CD1c-positive myeloid dendritic cell (primary cell): ENCODE results near the gene PLCB1.
"Not testable (repeated sequence)": the region's sequence is repeated elsewhere in the genome, so short reads cannot be mapped to it uniquely, and the experiment has no call there.

ENCODE experiments used
- DNase-seq: peaks from one replicate; pipeline ENCODE4 v3.0.0-alpha.2; 2016; ENCODE audit errors: extremely low spot score

The PLCB1 gene

DNA sequence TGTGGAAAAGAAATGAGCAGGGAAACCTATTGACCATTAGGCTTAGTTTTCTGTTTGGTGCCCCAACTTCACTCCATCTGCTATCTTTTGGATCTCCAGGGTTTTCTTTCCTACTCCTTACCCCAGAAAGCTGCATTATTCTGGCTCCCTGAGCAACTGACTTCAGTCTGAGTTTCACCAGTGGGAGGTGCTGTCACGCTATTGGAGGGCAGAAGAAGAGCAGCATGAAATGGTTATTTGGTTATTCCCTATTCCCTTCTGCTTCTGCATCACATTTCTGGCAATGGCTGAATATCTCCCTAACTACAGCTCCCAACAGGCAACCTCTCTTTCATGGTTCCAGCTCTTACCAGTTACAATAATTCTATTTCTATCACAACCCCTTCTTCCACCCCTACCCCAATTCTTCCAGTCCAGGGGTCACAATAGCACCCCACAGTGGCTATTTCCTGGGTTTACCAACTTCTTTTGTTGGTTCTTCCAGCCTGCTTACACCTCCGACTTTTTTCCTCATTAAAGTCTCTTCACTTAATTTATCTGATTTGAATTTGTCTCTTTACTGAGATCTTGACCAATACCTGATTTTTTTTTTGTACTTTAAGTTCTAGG lies 311.5 kb downstream of the PLCB1 start:
- no peak for DNase-seq

DNA sequence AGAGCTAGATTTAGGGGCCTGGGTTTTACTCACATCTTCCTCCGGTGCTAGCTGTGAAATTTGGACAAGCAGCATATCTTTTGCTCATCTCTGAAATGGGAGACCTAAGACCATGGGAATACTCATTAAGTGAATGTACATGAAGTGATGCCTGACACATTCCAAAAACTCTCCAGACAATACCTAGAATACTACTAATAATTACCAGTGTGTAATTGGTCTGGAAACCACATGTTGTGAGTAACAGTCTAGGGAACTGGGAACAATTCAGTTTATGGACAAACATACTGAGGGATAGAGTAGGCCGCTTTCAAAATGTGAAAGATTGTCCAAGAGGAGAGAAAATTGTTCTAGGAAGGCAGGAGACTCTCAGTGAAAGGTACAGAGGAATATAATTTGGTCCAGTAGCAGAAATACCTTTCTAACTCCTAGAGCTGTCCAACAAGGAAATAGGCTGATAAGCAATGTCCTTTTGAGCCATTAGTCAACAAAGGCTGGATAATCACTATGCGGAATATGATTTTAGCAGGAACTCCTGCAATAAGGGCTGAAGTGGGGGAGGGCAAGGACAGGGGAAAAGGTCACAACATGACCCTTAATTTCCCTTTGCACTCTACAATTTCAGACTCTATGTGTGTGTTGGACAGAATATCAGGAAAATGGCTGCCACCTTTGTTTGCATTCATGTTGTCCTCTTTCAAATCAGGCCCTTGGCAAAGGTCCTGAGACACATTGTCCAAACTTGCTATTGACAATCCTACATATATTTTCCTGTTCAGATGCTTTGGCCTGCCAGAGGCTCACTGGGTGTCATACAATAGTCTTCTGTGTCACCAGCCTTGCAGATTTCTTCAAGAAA lies 315.4 kb downstream of the PLCB1 start:
- no peak for DNase-seq

DNA sequence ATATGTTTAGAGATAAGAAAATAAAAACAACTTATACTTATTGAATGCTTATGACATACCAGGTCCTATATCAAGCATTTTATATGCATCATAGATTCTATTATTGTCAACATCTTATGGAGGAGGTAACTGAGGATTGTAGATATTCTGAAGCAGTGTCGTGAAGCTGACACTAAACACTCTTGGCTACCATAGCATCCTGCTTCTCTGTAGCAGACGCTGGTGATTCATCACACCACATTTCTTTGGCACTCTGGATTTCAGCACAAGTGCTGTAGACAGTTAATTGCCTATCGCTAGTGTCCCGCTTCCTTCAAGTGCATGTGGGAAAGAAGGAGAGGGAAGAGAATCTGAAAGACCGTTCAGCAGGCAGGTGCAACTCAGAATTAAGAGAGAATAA lies 317.1 kb downstream of the PLCB1 start:
- no peak for DNase-seq

DNA sequence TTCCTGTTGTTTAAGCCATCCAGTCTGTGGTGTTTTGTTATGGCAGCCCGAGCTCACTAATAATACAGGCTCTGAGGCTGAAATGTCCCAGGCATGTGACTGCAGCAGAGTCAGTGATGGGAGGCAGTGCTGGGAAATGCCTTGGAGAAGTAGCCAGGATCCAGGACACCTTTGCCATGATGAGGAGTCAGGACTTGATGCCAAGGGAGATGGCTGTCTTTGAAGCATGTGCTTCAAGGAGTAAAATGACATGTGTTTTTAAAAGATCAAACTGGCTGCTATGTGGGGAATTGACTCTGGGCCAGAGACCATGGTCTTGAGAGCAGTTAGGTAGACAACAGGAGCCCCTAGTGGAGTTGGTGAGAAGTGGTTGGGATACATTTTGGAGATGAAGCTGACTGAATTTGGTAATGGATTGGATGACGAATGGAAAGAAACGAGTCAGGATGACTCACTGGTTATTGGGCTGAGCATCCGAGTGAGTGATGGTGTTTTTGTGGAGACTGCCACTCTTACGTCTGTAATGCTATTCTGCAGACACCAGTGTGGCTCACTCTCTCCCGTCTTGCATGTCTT lies 322.2 kb downstream of the PLCB1 start:
- DNase-seq = peak; percentile 46

DNA sequence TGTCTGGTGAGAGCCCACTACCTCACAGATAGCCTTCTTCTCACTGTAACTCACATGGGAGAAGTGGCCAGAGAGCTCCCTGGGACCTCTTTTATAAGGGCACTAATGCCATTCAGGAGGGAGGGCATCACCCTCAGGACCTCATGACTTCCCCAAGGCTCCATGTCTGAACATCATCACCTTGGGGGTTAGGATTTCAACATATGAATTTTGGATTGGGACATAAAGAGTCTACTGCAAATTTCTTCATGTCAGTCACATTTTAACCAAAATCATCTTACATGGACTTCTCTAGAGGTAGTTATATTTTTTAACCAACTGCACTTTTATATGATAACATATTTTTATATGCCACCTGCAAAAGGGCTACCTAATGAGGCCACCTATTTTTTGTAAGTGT lies 324.7 kb downstream of the PLCB1 start:
- no peak for DNase-seq

DNA sequence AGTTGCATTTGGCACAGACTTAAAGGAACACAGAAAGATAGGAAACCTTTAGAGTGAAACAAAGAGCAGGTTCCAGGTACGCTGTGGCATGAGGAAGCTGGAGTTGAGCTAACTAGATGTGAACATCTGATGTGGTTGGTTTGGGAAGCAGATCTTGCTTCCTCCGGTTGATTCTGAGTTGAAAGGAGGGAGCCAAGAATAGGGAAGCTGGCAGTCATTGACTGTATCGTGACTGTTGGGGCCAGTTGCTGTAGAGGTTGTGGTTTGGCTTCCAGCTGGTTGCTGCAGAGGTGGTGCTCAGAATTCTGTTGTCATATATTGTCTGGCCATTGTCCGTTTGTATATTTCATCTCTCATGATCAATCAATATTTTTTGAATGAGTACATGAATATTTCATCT lies 325.9 kb downstream of the PLCB1 start:
- peak; percentile 56 for DNase-seq

DNA sequence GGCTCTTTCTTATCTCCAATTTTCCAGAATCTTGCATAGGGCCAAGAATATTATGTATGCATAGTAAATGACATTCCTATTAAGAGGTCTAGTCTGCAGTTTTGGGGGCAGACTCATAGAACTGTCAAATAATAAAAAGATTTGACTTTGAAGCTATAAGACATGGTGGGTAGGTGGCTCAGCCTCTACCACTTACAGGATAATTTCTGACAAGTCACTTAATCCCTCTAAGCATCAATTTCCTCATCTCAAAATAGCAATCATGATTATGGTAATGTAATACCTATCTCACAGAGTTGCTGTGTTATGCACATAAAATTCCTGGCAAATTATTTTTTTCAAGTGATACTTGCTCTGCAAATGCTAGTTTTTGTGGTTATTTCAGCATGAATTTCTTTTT lies 329.1 kb downstream of the PLCB1 start:
- DNase-seq = no peak

DNA sequence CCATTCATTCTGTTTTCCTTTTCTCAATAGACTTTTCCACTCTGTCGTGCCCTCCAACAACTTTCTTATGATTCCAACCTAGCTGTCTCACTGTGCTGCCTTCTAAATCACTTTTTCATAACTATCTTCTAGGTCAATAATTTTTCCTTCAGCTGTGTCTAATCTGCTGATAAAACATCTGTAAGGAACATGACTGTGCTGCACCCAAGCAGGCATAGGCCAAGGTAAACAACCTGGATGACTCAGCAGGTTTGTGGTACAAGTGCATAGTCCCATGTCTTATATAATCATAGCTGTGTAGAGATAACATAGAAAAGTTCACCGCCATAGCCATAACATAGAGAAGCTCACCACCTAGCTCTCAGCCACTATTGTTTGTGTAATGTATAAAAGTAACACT lies 332.3 kb downstream of the PLCB1 start:
- no peak for DNase-seq

DNA sequence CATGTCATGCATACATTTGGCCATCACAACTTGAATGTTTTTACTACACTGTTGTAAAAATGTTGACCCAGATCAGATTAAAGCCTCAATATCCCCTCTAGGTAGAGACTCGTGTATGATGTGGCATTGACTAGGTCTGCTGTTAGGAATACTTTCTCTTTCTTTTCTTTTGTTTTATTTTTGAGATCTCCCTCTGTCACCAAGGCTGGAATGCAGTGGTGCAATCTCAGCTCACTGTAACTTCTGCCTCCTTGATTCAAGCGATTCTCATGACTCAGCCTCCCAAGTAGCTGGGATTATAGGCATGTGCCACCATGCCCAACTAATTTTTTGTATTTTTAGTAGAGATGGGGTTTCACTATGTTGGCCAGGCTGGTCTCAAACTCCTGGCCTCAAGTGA lies 334.7 kb downstream of the PLCB1 start:
- DNase-seq = not testable (repeated sequence)

DNA sequence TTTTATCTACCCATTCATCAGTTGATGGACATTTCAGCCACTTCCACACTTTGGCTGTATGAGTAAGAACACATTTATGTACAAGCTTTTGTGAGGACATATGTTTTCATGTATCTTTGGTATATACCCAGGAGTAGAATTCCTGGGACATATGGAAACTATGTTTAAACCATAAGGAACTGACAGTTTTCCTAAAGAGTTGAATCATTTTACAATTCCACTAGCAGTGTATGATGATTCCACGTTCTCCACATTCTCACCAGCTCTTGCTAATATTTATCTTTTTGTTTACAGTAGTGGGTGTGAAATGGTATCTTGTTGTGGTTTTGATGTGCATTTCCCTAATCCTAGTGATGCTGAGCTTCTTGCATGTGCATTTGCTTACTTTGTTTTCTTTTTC lies 338.1 kb downstream of the PLCB1 start:
- DNase-seq = no peak

DNA sequence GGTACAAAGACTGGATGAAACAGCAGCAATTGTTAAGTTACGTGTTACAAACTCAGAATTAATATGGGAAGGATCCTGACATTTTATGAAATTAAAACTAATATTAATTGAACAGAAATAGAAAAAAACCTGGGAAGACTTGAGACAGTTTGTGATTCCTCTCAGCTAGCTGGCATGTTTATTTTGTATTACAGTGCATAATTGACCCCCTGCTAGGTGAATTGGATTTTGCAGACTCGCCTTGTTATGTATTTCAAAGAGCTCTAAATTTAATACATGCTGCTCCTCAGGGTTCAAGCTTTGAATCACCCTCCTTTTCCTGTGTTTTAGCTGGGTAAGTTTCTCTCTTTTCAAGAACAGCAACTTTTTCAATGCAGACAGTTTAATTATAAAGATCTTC lies 339.4 kb downstream of the PLCB1 start:
- no peak for DNase-seq

DNA sequence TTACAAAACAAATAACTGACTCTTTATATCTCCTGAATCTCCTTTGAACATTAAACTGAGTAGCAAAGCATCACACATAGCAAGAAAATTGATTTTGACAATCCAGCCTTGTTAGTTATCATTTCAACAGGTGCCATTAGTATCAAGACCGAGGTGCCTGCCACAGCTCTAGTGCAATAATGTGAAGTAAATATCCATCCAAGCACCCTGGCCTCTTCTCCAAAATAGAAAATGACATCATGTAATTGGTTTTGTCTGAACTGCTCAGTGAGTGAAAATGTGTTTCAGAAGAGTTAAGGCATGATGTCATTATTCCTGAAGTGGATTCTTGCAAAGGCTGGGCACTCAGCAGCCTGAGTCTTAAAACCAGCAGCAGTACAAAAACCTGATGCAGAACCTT lies 341.4 kb downstream of the PLCB1 start:
- no peak for DNase-seq

DNA sequence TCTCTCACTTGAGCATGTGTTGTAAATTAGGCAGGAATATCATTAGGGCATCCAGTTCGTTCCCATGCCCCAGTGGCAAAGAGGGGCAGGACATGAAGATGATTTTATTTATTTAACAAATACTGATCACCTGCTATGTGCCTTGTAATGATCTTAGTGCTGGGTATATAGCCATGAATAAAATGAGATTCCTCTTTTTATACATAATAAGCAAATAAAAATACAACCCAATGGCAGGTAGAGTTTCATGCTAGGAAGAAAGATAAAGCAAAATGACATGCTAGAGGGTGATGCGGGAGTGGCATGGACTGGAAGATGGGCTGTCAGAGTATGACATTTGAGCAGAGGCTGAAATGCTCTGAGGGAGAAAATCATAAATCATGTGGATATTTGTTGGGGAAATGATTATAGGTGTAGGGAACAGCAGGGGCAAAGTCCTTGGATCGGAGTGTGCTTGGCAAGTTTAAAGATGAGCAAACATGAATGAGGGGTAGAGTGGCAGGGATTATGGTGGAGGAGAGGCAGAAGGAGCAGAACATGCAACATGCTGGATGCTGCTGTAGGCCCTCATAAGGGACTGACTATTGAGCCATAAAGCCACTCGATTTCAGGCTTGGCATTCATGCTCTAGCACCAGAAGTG lies 342.1 kb downstream of the PLCB1 start:
- no peak for DNase-seq

DNA sequence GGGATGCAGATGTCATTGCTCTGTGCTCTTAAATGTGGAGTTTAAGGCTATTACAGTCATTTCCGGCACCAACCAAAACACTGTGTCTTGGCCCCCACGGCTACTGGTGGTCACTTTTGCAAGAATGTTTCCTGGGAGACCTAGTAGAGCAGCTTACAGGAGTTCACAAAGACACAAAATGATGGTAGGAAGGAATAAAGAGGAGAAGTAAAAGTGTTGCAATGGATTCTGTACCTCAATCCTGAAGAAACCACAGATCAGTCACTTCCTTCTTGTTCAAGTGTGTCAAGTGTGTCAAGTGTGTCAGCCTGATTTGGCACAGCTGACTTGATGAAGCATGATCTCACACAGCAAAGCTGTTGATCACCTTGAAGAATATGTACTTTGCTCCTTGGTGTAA lies 344.0 kb downstream of the PLCB1 start:
- peak; percentile 30 for DNase-seq

DNA sequence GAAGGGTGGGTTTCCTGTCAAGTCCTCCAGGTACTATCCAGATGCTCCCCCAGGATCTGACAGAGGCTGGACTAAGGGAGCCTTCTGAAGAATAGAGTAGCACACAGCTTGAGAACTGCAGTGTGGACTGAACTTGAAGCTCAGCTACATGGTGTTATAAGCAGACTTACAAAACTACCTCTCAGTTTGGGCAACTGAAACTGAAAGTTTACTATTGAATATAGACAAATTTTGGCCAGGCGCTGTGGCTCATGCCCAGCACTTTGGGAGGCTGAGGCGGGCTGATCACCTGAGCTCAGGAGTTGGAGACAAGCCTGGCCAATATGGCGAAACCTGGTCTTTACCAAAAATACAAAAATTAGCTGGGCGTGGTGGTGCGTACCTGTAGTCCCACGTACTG lies 348.5 kb downstream of the PLCB1 start:
- DNase-seq = no peak

DNA sequence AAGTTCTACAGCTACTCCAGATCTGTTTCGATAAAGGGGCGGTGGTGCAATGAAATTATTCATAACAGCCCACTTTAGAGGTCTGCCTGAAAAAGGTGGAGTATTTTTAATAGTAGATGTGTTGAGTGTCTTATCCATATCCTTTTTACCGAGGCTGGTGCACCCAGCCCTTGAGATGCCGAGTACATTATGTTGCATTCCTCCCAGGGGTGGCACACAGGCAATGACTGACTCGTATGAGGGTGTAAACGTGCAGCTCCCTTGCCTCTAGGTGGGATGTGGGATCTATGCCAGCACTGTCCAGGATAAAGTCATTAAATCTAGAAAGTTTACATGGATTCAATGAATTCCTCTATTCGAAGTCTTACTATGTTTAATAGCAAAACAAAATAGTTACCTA lies 355.6 kb downstream of the PLCB1 start:
- DNase-seq = no peak

DNA sequence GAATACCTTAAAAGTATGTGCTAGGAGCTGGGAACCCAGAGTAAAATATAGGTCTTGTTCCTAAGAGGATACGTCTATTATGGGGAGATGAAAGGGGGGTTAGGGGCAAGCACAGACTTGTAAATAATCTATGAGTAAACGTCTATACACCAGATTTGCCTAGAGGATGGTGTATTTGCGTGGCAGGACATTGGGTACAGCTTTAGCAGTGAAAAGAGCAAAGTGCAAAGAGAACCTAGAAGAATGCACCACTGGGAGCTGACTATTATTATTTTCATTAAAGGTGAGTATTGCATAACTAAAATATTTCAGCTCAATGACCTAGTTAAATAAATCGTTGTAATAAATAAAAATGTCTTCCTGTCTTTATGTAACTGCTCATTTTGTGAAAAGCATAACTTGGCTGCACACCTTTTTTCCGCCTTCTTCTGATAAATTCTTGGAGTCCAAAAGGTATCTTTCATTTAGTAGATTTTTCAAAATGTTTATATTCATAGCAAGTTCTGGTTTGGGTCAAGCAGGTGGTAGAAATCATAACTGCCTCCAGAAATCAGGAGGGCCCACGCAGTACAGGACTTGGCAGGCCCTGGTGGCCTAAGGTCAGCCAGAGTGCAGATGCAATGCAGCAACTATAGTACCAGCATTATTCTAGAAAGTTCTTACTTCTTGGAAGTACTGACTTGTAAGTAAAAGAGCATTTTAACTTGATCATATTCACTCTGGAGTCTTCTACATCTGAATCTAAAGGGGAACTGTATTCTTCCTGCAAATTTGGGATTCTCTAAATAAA lies 357.2 kb downstream of the PLCB1 start:
- no peak for DNase-seq

DNA sequence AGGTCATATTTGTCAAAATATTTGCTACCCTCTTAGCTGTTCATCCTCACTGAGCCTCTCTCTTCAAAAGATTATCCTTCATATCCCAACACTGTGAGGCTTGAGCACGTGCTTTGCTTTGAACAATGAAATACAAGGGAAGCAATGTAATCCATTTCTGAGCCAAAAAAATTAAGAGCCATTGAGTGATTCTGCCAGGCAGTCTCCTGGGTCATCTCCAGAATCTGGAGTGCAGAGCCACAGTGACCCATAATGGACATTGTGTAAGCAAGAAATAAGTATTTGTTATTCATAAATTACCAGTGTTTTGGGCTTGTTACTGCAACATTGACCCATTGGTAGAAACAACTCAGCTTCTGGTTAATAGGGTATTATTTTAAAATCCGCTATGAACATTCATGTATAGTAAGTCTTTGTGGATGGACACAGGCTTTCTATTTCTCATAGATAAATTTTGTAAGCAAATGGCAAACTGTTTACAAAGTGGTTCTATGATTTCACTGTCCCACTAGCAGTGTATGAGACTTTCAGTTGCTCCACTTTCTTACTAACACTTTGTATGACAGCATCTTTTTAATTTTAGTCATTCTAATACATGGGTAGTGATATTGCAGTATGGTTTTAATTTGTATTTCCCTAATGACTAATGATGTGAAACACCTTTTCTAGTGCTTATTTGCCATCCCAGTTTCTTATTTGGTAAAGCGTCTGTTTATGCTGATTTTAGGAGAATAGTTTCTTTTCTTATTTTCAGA lies 358.2 kb downstream of the PLCB1 start:
- DNase-seq = no peak

DNA sequence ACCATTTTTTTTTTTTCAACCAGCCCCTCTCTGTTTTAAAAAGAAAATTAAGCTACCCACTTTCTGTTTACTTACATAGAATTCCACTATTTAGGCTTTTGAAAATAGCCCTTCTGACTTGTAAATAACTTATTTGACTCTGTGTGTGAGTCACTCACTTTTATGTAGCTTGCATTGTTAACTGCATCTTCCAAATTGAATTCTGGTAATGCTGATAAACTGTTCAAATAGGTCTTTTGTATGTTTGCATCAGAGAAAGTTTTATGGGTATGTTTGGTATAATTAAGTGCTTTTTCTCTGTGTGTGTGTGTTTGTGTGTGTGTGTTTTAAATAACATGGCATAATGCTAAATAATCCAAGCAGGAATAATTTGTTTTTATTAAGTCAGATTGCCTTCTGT lies 360.1 kb downstream of the PLCB1 start:
- DNase-seq = no peak

DNA sequence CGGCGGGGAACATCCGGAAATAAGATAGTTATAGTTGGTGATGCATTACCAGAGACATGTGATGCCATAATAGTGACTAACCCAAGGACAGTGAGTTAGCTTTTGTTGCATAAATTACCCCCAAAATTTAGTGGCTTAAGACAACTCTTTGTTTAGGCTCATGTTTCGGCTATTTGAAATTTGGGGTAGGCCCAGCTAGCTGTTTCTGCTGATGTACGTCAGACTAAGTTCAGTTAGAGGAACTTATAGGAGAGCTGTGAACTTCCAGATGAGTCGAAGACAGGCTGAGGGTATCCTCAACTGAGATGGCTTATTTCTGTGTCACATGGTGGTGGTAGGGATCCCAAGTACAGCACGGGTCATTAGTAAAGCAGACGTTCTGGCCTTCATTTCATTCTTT lies 366.5 kb downstream of the PLCB1 start:
- DNase-seq = no peak

DNA sequence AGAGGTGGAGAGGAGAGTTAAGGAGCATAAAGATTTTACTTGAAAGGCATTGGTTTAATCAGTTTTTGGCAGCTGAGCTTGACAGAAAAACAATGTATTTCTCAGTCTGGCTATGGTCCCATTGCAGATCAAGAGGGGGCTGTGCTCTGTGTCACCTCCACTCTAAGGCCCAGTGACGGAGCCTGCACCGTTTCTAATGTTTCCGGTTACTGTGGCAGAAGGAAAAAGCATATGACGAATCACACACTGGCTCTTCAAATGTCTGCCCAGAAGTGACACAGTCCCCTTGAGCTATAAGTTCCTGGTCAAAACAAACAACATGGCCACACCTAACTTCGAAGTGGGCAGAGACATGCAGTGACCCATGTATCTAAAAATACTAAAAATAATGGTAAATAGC lies 372.0 kb downstream of the PLCB1 start:
- DNase-seq = no peak
